ENCODE data around the gene RELA.
"Not testable (repeated sequence)": the region's sequence is repeated elsewhere in the genome, so short reads cannot be mapped to it uniquely, and the experiment has no call there.

Gene RELA

DNA sequence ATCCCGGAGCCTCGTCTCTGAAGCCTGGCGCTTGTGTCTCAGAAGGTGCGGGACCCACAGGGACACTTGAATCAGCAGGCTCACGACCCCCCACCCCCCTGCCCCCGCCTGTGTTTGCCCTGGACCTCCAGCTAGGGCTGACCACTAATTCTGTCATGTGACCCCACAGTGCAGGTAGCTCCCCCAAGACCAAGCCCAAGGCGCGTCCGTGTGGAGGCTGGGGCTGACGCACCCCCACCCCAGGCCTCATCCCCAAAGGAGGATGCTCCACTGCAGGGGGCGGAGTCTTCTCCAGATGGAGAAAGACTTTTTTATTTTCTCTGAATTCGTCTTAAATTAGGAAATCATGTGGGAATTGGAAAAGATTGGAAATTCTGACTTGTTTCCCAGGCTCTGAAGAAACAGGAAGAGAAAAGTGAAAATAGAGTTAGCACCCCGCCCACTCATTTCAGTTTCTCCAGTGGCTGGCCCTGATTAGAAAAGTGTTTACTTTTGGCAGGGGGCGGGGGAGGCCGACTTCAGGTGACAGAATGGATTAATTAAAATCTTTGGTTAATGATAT lies 1.0 kb upstream of the RELA start:
- no peak for DNase-seq

DNA sequence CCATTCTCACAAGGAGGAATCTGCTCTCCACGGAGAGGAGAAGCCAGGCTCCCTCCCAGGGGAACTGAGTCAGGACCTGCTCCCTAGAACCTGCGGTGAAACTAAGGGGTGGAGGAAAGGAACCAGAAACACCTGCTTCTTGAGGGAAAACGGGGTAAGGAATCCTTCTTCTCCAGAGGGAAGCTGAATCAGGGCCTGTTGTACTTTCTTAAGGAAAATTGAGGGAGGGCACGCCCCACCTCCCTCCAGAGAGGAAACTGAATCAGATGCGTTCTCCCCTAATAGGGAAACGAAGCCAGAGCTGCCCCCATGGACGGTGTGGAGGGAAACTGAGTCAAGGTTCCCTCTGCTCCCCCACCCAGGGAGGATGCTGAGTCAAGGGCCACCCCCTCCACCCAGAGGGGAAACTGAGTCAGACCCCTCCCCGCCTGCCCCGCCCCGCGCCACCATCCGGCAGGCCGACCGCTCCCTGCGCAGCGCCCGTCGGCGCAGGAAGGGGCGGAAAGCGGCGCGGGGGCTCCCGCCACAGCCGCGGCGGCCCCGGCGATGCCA lies 393 bp downstream of the RELA start:
- no peak for DNase-seq

DNA sequence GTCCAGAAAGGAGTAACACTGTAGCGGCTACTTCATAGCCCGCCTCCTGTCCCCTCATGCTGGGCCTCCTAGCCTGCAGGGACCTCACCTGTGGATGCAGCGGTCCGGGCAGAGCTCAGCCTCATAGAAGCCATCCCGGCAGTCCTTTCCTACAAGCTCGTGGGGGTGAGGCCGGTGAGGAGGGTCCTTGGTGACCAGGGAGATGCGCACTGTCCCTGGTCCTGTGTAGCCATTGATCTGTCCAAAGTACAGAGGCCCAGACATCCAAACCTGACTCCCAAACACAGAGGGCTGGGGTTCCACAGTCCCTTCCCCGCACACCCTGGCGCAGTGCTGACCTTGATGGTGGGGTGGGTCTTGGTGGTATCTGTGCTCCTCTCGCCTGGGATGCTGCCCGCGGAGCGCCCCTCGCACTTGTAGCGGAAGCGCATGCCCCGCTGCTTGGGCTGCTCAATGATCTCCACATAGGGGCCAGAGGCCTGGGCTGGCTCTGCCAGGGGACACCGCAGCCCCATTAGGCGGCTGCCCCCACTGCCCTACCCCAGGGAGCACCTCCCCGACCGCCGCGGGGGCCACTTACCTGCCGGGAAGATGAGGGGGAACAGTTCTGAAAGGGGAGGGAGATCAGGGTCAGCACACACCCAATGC lies 993 bp downstream of the RELA start:
- DNase-seq = no peak

- DNase-seq = not testable (repeated sequence)
Observed at GRCh38 chr11:65660908-65661307, 1.8 kb downstream of the RELA start.

DNA sequence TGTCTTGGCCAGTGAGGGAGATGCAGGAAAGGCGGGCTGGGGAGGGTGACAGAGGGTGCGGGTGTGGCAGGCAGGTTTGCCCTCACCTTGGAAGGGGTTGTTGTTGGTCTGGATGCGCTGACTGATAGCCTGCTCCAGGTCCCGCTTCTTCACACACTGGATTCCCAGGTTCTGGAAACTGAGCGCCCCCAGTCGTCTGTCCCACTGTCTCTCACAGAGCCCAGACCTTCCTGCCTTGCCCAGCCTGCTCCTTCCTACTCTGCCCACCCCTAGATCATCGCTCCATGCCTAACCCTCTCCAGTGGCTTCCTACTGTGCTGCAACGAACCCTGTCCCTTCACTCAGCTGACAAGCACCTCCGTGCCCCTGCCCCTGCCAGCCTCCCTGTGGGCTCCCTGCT lies 2.7 kb downstream of the RELA start:
- DNase-seq = no peak

- DNase-seq = no peak
Observed at GRCh38 chr11:65658174-65659021, 4.3 kb downstream of the RELA start.

GRCh38 chr11:65657426-65657825 lies 5.3 kb downstream of the RELA start:
- DNase-seq = no peak

- DNase-seq = no peak
Observed at GRCh38 chr11:65655570-65656332, 7.0 kb downstream of the RELA start.

GRCh38 chr11:65654375-65655349 lies 8.1 kb downstream of the RELA start:
- DNase-seq = no peak

- peak; percentile 54 for DNase-seq
Observed at GRCh38 chr11:65653229-65654225, 9.2 kb downstream of the RELA start.

DNA sequence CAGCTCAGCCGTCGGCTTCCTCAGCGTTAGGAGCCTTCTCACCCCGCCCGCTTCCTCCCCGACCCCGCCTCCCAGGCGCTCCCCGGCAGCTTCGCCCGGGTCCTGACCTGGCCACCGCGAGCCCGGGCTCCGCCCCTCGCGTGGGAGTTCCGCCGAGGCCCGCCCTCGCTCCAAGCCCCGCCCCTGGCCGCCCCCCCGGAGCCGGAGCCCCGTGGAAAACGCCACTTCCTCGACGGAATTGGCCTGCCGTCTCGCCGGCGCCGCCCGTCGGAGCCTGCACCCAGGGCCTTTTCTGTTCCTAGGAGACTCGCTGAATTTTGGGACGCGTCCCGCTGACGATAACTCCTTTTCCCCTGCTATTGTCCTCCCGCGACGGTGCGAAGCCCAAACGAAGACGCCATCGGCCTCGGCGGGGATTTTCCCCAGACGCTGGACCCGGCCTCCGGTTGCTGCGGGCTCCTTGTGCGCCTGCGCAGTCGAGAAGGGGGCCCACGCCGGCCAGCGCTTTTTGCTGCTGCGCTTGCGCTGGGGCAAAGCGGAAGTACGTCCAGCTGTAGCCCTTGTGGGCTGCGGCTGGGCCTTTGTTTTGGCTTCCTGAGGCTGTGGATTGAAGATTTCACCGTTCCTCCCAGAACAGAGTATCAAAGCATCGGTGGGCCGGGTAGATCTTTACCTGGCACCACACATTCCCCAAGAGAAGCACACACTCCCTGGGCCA lies 10.0 kb downstream of the RELA start:
- DNase-seq = peak; percentile 87

GRCh38 chr11:65651589-65652510 lies 10.9 kb downstream of the RELA start:
- no peak for DNase-seq

GRCh38 chr11:65651339-65651588 lies 11.5 kb downstream of the RELA start:
- DNase-seq = no peak

DNA sequence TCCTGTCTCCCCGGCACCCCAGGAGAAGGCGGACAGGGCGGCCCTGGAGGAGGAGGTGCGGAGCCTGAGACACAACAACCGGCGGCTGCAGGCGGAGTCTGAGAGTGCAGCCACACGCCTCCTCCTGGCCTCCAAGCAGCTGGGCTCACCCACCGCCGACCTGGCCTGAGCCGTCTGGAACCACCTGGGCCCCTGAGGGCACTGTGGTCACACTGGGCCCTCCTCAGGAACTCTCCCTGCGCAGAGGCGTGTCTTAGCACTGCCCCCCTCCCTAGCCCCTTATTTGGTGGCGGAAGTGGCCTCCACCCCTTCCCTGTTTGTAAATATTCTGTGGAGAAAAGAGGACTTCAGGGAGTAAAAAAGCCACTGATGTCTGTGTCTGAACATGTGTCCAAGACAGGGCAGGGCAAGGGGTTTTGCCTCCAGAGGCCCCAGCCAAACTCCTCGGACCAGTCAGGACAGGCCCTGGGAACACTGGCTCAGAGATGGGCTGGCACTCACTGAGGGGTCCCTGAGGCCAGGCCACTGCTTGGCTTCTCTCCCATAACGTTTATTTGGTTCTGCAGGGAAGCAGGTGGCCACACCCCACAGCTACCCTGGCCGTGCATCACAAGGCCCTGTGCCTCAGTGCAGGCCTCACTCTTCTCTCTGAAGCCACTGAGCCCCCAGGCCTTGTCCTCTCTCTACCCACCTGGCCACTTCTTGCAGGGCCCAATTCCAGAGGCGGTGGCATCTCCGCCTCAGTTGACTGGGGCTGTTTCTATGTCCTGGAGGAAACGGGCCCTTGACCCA lies 12.0 kb downstream of the RELA start:
- DNase-seq = no peak

GRCh38 chr11:65649656-65650546 lies 12.8 kb downstream of the RELA start:
- no peak for DNase-seq

DNA sequence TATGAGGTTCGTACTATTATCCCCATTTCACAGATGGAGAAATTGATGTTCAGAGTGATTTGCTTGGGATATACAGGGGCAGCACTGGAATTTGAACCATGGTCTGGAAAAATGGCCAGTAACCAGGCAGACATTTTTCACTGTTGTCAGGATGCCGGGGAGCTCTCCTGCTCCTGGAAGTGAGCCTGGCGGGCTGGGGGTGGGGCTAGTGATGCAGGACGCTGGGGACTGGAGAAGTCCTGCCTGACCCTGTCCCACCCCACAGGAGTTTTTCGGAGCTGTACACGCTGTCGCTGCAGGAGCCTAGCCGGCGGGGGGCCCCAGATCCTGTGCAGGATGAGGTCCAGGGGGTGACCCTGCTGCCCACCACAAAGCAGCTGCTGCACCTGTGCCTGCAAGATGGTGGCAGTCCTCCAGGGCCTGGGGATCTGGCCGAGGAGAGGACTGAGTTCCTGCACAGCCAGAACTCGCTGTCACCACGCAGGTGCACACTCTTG lies 13.7 kb downstream of the RELA start:
- no peak for DNase-seq
